GM23338 (cell line): ENCODE measurements around the gene FAM117B. TPM values are rescaled to one million over a fixed set of nuclear protein-coding genes. Genes with fewer than 3 reads are reported as not detected.

Experiments used
- ATAC-seq: fragments of 200-7000 bp; cut with Tn5 transposase; 3 replicates; pipeline ENCODE4 v1.9.1; 2020
- DNase-seq: peaks from one replicate; pipeline ENCODE4 v3.0.0-alpha.2; 2015; ENCODE audit warnings: low spot score
- H2AFZ ChIP-seq: fragments of 200-600 bp; sonication (generic); 2 replicates; pipeline ENCODE4 v1.8.0; 2016; ENCODE audit warnings: antibody characterized with exemption, mild to moderate bottlenecking, moderate library complexity
- H3F3A ChIP-seq: fragments of 200-600 bp; sonication (generic); replicated peaks from 2 replicates; pipeline ENCODE4 v1.8.0; 2017; ENCODE audit warnings: antibody characterized with exemption, mixed run types, low read depth
- H3K27ac ChIP-seq: fragments of 200-600 bp; sonication (generic); 2 replicates; pipeline ENCODE4 v1.6.1; 2016; ENCODE audit warnings: low read depth
- H3K27me3 ChIP-seq: fragments of 200-600 bp; sonication (generic); 2 replicates; pipeline ENCODE4 v1.8.0; 2016; ENCODE audit warnings: mild to moderate bottlenecking, mixed run types, moderate library complexity; ENCODE audit not compliant: insufficient read depth
- H3K36me3 ChIP-seq: fragments of 200-600 bp; sonication (generic); 2 replicates; pipeline ENCODE4 v1.8.0; 2016; ENCODE audit warnings: mild to moderate bottlenecking; ENCODE audit not compliant: insufficient read depth
- H3K4me1 ChIP-seq: fragments of 200-600 bp; sonication (generic); 2 replicates; pipeline ENCODE4 v1.8.0; 2016; ENCODE audit warnings: mild to moderate bottlenecking, moderate library complexity; ENCODE audit not compliant: insufficient read depth
- H3K4me2 ChIP-seq: fragments of 200-600 bp; sonication (generic); 2 replicates; pipeline ENCODE4 v1.7.1; 2017; ENCODE audit warnings: mixed run types
- H3K4me3 ChIP-seq: fragments of 200-600 bp; sonication (generic); 2 replicates; pipeline ENCODE4 v1.6.1; 2016; ENCODE audit warnings: mixed run types
- H3K79me2 ChIP-seq: fragments of 200-600 bp; sonication (generic); replicated peaks from 2 replicates; pipeline ENCODE4 v1.8.0; 2017; ENCODE audit warnings: mild to moderate bottlenecking; ENCODE audit not compliant: insufficient read depth
- H3K9me2 ChIP-seq: fragments of 200-600 bp; sonication (generic); 2 replicates; pipeline ENCODE4 v1.8.0; 2017; ENCODE audit not compliant: insufficient read depth
- H4K20me1 ChIP-seq: fragments of 200-600 bp; sonication (generic); replicated peaks from 2 replicates; pipeline ENCODE4 v1.8.0; 2017; ENCODE audit warnings: mild to moderate bottlenecking; ENCODE audit not compliant: insufficient read depth
- H3K27ac Mint-ChIP-seq: 2 replicates; pipeline ENCODE4 v1.8.0; 2020; ENCODE audit warnings: inconsistent platforms, mild to moderate bottlenecking, moderate library complexity, mixed read lengths
- H3K27me3 Mint-ChIP-seq: 3 replicates; pipeline ENCODE4 v1.8.0; 2022; ENCODE audit warnings: low read depth, mild to moderate bottlenecking, moderate library complexity, mixed read lengths, inconsistent platforms; ENCODE audit not compliant: insufficient read depth, poor library complexity
- H3K36me3 Mint-ChIP-seq: 3 replicates; pipeline ENCODE4 v1.8.0; 2021; ENCODE audit warnings: low read depth, mild to moderate bottlenecking, inconsistent platforms, moderate library complexity, mixed read lengths
- H3K4me1 Mint-ChIP-seq: 3 replicates; pipeline ENCODE4 v1.8.0; 2020; ENCODE audit warnings: mild to moderate bottlenecking, inconsistent platforms, mixed read lengths
- H3K4me3 Mint-ChIP-seq: 3 replicates; pipeline ENCODE4 v1.8.0; 2021; ENCODE audit warnings: moderate library complexity, mild to moderate bottlenecking, inconsistent platforms, mixed read lengths
- H3K9me3 Mint-ChIP-seq: 3 replicates; pipeline ENCODE4 v1.8.0; 2020; ENCODE audit warnings: moderate library complexity, mild to moderate bottlenecking, inconsistent platforms, mixed read lengths
- CTCF ChIP-seq, 2 experiments: fragments of 200-600 bp in 1 of 2; sonication (generic) in 1 of 2; conservative IDR thresholded peaks; 2 replicates each; pipeline versions ENCODE4 v1.5.1 to v1.6.1; 2016 to 2017; ENCODE audit warnings: antibody characterized with exemption in 2 of 2, low read depth in 2 of 2, mild to moderate bottlenecking in 2 of 2, moderate library complexity in 1 of 2
- ETS1 ChIP-seq: IDR thresholded peaks from 2 replicates; pipeline ENCODE4 v1.6.1; 2016; ENCODE audit warnings: antibody characterized with exemption
- EZH2phosphoT487 ChIP-seq: fragments of 200-600 bp; sonication (generic); IDR thresholded peaks from one replicate; pipeline ENCODE4 v1.8.1; 2018; ENCODE audit warnings: antibody characterized with exemption; ENCODE audit not compliant: unreplicated experiment
- NANOG ChIP-seq: IDR thresholded peaks from 2 replicates; pipeline ENCODE4 v1.6.1; 2016; ENCODE audit warnings: antibody characterized with exemption, borderline replicate concordance
- REST ChIP-seq: IDR thresholded peaks from one replicate; pipeline ENCODE4 v1.6.1; 2018; ENCODE audit warnings: antibody characterized with exemption; ENCODE audit not compliant: unreplicated experiment
- ZNF114 ChIP-seq: fragments of 250-450 bp; sonication (Bioruptor Pico); IDR thresholded peaks from 2 replicates; pipeline ENCODE4 v1.5.0; 2020; ENCODE audit warnings: mild to moderate bottlenecking, moderate library complexity
- ZNF462 ChIP-seq: fragments of 250-450 bp; sonication (Bioruptor Pico); IDR thresholded peaks from 2 replicates; pipeline ENCODE4 v1.5.0; 2020; ENCODE audit warnings: mild to moderate bottlenecking, moderate library complexity
- polyA plus RNA-seq: library from polyadenylated mRNA; unstranded; fragments of >200 nt; fragmentation: Nextera tagmentation; extraction: Ambion mirVana; gene quantifications from 2 replicates; pipeline ENCODE4 v1.2.1, GENCODE V29; 2016
- total RNA-seq: library from RNA; depleted of rRNA; stranded (reverse); fragments of >200 nt; shearing (Covaris generic); gene quantifications from 2 replicates; pipeline ENCODE4 v1.2.3, GENCODE V29; 2014

The FAM117B gene
- total and polyA plus RNA-seq, 2 experiments from 2014 or later = 8.4 to 23.0 TPM

GRCh38 chr2:202689459-202689858 lies 54.7 kb downstream of the FAM117B start (continued):
- no peak for TF ChIP-seq CTCF (conservative IDR thresholded peaks at IDR 0.05; ENCODE audit: low read depth in 2 of 2)
- TF ChIP-seq EZH2phosphoT487 = no peak
- no peak for TF ChIP-seq NANOG

- no peaks in the 10 kb centered on the region for H3K36me3 ChIP-seq
- Mint-ChIP-seq H3K9me3 (no peaks in the 10 kb centered on the region), H3K4me3 (no peak overlapping the region), H3K27me3 (no peaks in the 10 kb centered on the region), H3K36me3 (no peaks in the 10 kb centered on the region), H3K27ac (no peak overlapping the region), H3K4me1 (peaks cover 8% of the 10 kb centered on the region; the same call in 2 of the 3 replicates)
- ATAC-seq (no peak), DNase-seq (no peak)
- no peak overlapping the region for H3K4me3 ChIP-seq
- no peaks in the 10 kb centered on the region for H3K9me2 ChIP-seq
- H3K27ac ChIP-seq = no peak overlapping the region
- 0 out of 2 replicates have a peak, but pooled peaks cover 5% of the 10 kb centered on the region for H3K4me1 ChIP-seq
- H3K79me2 ChIP-seq = peaks cover 76% of the 10 kb centered on the region
- TF ChIP-seq ETS1 (no peak), REST (no peak), ZNF114 (CRISPR knock-in tag) (no peak), ZNF462 (CRISPR knock-in tag) (no peak), EZH2phosphoT487 (no peak)
- no peaks in the 10 kb centered on the region for H3F3A ChIP-seq
- no peak overlapping the region for H3K4me2 ChIP-seq
- no peaks in the 10 kb centered on the region for H3K27me3 ChIP-seq
- H4K20me1 ChIP-seq = no peaks in the 10 kb centered on the region; the same call in 1 of the 2 replicates
- no peak overlapping the region for H2AFZ ChIP-seq
These were observed 55.1 kb downstream of the FAM117B start for GRCh38 chr2:202689898-202690297.
